Breast epithelium (tissue), 4 donors: Measurements from ENCODE around the gene POF1B. TPM values are rescaled to one million over a fixed set of nuclear protein-coding genes. Genes with fewer than 3 reads are reported as not detected.

Experiments
- DNase-seq, 2 donors: peaks; one replicate each; pipeline ENCODE4 v3.0.0-alpha.2; 2019; ENCODE audit warnings: low spot score in 2 of 2
- H3K27ac ChIP-seq, 2 donors: fragments of 200-600 bp; sonication (generic) in 1 of 2; one replicate each; pipeline ENCODE4 v1.5.1; 2016 to 2019; ENCODE audit warnings: mild to moderate bottlenecking in 1 of 2
- H3K27me3 ChIP-seq, 2 donors: fragments of 200-600 bp; sonication (generic) in 1 of 2; one replicate each; pipeline versions ENCODE4 v1.5.1 to v1.6.0; 2017 to 2019; ENCODE audit warnings: control low read depth in 1 of 2, mild to moderate bottlenecking in 1 of 2
- H3K36me3 ChIP-seq: fragments of 200-600 bp; one replicate; pipeline ENCODE4 v1.5.1; 2019
- H3K4me1 ChIP-seq, 2 donors: fragments of 200-600 bp; sonication (generic); one replicate each; pipeline ENCODE4 v1.5.1; 2016 to 2019; ENCODE audit warnings: control low read depth in 1 of 2
- H3K4me3 ChIP-seq, 3 donors: fragments of 200-600 bp; sonication (generic); 1 replicate in 2 of 3; 2 replicates in 1 of 3; pipeline ENCODE4 v1.5.1; 2016 to 2019; ENCODE audit warnings: mild to moderate bottlenecking in 3 of 3, moderate library complexity in 2 of 3
- H3K9me3 ChIP-seq, 2 donors: fragments of 200-600 bp; sonication (generic) in 1 of 2; one replicate each; pipeline ENCODE4 v1.5.1; 2016 to 2019; ENCODE audit warnings: control low read depth in 1 of 2
- CTCF ChIP-seq, 3 donors: fragments of 450-650 bp; IDR thresholded peaks; one replicate each; pipeline ENCODE4 v1.5.1; 2016 to 2017; ENCODE audit warnings: antibody characterized with exemption in 3 of 3, mild to moderate bottlenecking in 3 of 3, moderate library complexity in 3 of 3
- POLR2A ChIP-seq: fragments of 450-650 bp; IDR thresholded peaks from one replicate; pipeline ENCODE4 v1.6.1; 2016; ENCODE audit warnings: antibody characterized with exemption, mild to moderate bottlenecking, moderate library complexity
- POLR2AphosphoS5 ChIP-seq, 3 donors: sonication (generic); formaldehyde crosslinking; IDR thresholded peaks; one replicate each; pipeline ENCODE4 v1.6.1; 2017; ENCODE audit warnings: antibody characterized with exemption in 3 of 3
- intact Hi-C: fragments of 100-400 bp; cut with DNase I; formaldehyde crosslinking; loops from one replicate; pipeline ENCODE4 v1.15.1; 2023; ENCODE audit warnings: low total_unique reads
- total RNA-seq, 3 donors: library from RNA; depleted of rRNA; stranded (reverse); fragments of >200 nt; gene quantifications; one replicate each; pipeline ENCODE4 v1.1.0, GENCODE V29; 2016

The POF1B gene
- total RNA-seq: 10 to 100 TPM in 1 of 3 donors, 1 to 10 TPM in 1, under 1 TPM in 1; 0.48 to 19.5 (median 6.2) TPM

- Histone ChIP-seq H3K4me3 (peak within 1 kb of the TSS in 2 of 3 donors; percentile 28 to 34), H3K27ac (peak within 1 kb of the TSS in 1 of 2 donors; percentile 15), H3K4me1 (no peaks in the 10 kb centered on the region), H3K9me3 (no peaks in the 10 kb centered on the region), H3K27me3 (peaks cover 0 to 14% of the 10 kb centered on the region in 2 donors), H3K36me3 (no peaks in the 10 kb centered on the region)
- DNase-seq: peak; percentile 19 to 48
- no peak for TF ChIP-seq CTCF (IDR thresholded peaks at IDR 0.05)
- TF ChIP-seq POLR2AphosphoS5 (IDR thresholded peaks at IDR 0.05): no peak
- no peak for TF ChIP-seq POLR2A
- intact Hi-C loops: no loop called here
These were observed at the start of gene POF1B for GRCh38 chrX:85379174-85379907. TSS of gene POF1B (minus strand) at chrX:85379665. CDS start at chrX:85379454, 211 bp downstream.

- TF ChIP-seq CTCF (IDR thresholded peaks at IDR 0.05) (no peak), POLR2AphosphoS5 (IDR thresholded peaks at IDR 0.05) (no peak), POLR2A (no peak)
- Histone ChIP-seq H3K4me1 (no peaks in the 10 kb centered on the region), H3K9me3 (peaks cover 9 to 11% of the 10 kb centered on the region in 2 donors), H3K27me3 (peaks cover 0 to 1% of the 10 kb centered on the region in 2 donors), H3K36me3 (no peaks in the 10 kb centered on the region), H3K4me3 (no peak overlapping the region), H3K27ac (no peak overlapping the region)
- no peak for DNase-seq
- intact Hi-C loops: no loop called here
These were observed 49.6 kb upstream of the POF1B start for GRCh38 chrX:85429066-85429465.

GRCh38 chrX:85419293-85419692 lies 39.8 kb upstream of the POF1B start:
- H3K4me1 ChIP-seq: no peaks in the 10 kb centered on the region
- H3K27me3 ChIP-seq: peaks cover 0 to 4% of the 10 kb centered on the region in 2 donors
- DNase-seq: no peak
- no peaks in the 10 kb centered on the region for H3K36me3 ChIP-seq
- no peak overlapping the region for H3K27ac ChIP-seq
- no peak overlapping the region for H3K4me3 ChIP-seq
- intact Hi-C loops: no loop called here
- TF ChIP-seq POLR2AphosphoS5 (IDR thresholded peaks at IDR 0.05): no peak
- TF ChIP-seq CTCF (IDR thresholded peaks at IDR 0.05): no peak
- no peak for TF ChIP-seq POLR2A
- H3K9me3 ChIP-seq: peaks cover 0 to 9% of the 10 kb centered on the region in 2 donors

- no peak for DNase-seq
- intact Hi-C loops: no loop called here
- H3K4me1 ChIP-seq: no peaks in the 10 kb centered on the region
These were observed 12.4 kb upstream of the POF1B start for GRCh38 chrX:85391878-85392238.

GRCh38 chrX:85391185-85391877 lies 11.9 kb upstream of the POF1B start:
- H3K36me3 ChIP-seq: no peaks in the 10 kb centered on the region
- no peaks in the 10 kb centered on the region for H3K4me1 ChIP-seq
- no peak for DNase-seq
- H3K27me3 ChIP-seq: no peaks in the 10 kb centered on the region
- H3K9me3 ChIP-seq: peaks cover 2 to 5% of the 10 kb centered on the region in 2 donors
- no peak for TF ChIP-seq POLR2A
- no peak for TF ChIP-seq CTCF (IDR thresholded peaks at IDR 0.05)
- no peak for TF ChIP-seq POLR2AphosphoS5 (IDR thresholded peaks at IDR 0.05)
- intact Hi-C loops: no loop called here
- H3K4me3 ChIP-seq: no peak overlapping the region
- no peak overlapping the region for H3K27ac ChIP-seq

More at GRCh38 chrX:85391878-85392238, 12.4 kb upstream of the POF1B start:
- no peak for TF ChIP-seq POLR2AphosphoS5 (IDR thresholded peaks at IDR 0.05)
- Histone ChIP-seq H3K4me3 (no peak overlapping the region), H3K36me3 (no peaks in the 10 kb centered on the region), H3K9me3 (peaks cover 2 to 5% of the 10 kb centered on the region in 2 donors), H3K27me3 (no peaks in the 10 kb centered on the region), H3K27ac (no peak overlapping the region)
